Loucy (cell line): ENCODE measurements around the gene HSF5.

Experiments
- CTCF ChIP-seq: fragments of 200-600 bp; sonication (generic); conservative IDR thresholded peaks from 2 replicates; pipeline ENCODE4 v1.5.1; 2014; ENCODE audit warnings: mild to moderate bottlenecking, antibody characterized with exemption, low read length
- EZH2phosphoT487 ChIP-seq: fragments of 200-600 bp; IDR thresholded peaks from 2 replicates; pipeline ENCODE4 v1.6.1; 2018; ENCODE audit warnings: antibody characterized with exemption, mild to moderate bottlenecking, moderate library complexity, borderline replicate concordance

GRCh38 chr17:58421711-58422110 lies 66.5 kb downstream of the HSF5 start:
- no peak for TF ChIP-seq CTCF
- TF ChIP-seq EZH2phosphoT487: no peak
